Measurements from ENCODE around the gene TMPRSS4.

GRCh38 chr11:118079491-118079890, 2.6 kb downstream of the TMPRSS4 start:
- TF ChIP-seq CTCF (IDR thresholded peaks at IDR 0.05) (no peak), POLR2A (IDR thresholded peaks at IDR 0.05) (no peak)

All from esophagus squamous epithelium (tissue), 4 donors.